GM12874 (cell line): ENCODE results near the gene RNF227.

Experiments used
- CTCF ChIP-seq: IDR thresholded peaks from 2 replicates; pipeline ENCODE4 v1.5.1; 2011; ENCODE audit warnings: low read depth, mild to moderate bottlenecking, control low read depth, low read length, moderate library complexity; ENCODE audit not compliant: insufficient read depth

Gene RNF227

GRCh38 chr17:7927596-7927995 is 11.5 kb upstream of the RNF227 start:
- TF ChIP-seq CTCF = no peak

GRCh38 chr17:7922845-7923628 is 6.9 kb upstream of the RNF227 start:
- 0 out of 2 replicates have a peak, but pooled peaks have one; percentile 10 for TF ChIP-seq CTCF

- no peak for TF ChIP-seq CTCF
These were observed 6.3 kb upstream of the RNF227 start for GRCh38 chr17:7922269-7922844.

- TF ChIP-seq CTCF = no peak
These were observed 719 bp upstream of the RNF227 start for GRCh38 chr17:7916808-7917207.

GRCh38 chr17:7916385-7916682 is 245 bp upstream of the RNF227 start:
- no peak for TF ChIP-seq CTCF

GRCh38 chr17:7915179-7915610 is 894 bp downstream of the RNF227 start:
- no peak for TF ChIP-seq CTCF

- TF ChIP-seq CTCF = peak; percentile 64
These were observed 3.1 kb downstream of the RNF227 start for GRCh38 chr17:7912927-7913524.
